AG04449 (cell line): ENCODE results near the gene C10orf143.

ENCODE experiments used
- CTCF ChIA-PET: fragments of 350-600 bp; formaldehyde crosslinking; extraction: SDS; loops from one replicate; lab custom pipeline; 2021; ENCODE audit warnings: antibody characterized with exemption; lab: Yijun Ruan, JAX
- POLR2A ChIA-PET: fragments of 400-600, 350-600 bp; formaldehyde crosslinking; extraction: SDS; loops from one replicate; lab custom pipeline; 2020; ENCODE audit warnings: antibody characterized with exemption, inconsistent platforms; lab: Yijun Ruan, JAX
- DNase-seq: peaks from one replicate; pipeline ENCODE4 v3.0.0-alpha.2; 2010; ENCODE audit warnings: low read depth, low spot score
- H3K4me3 ChIP-seq: 2 replicates; pipeline ENCODE4 v1.5.1; 2011; ENCODE audit warnings: low read depth, mild to moderate bottlenecking, control low read depth, low read length
- TF ChIP-seq, protein P1 (sequence below): IDR thresholded peaks from one replicate; pipeline ENCODE4 v1.5.1; 2011; ENCODE audit warnings: mild to moderate bottlenecking, moderate library complexity, low read length, control low read depth, inconsistent platforms; ENCODE audit not compliant: insufficient read depth; ENCODE audit errors: missing control alignments

Gene C10orf143

GRCh38 chr10:130054021-130054420 is 56.6 kb downstream of the C10orf143 start:
- TF ChIP-seq, protein P1, sequence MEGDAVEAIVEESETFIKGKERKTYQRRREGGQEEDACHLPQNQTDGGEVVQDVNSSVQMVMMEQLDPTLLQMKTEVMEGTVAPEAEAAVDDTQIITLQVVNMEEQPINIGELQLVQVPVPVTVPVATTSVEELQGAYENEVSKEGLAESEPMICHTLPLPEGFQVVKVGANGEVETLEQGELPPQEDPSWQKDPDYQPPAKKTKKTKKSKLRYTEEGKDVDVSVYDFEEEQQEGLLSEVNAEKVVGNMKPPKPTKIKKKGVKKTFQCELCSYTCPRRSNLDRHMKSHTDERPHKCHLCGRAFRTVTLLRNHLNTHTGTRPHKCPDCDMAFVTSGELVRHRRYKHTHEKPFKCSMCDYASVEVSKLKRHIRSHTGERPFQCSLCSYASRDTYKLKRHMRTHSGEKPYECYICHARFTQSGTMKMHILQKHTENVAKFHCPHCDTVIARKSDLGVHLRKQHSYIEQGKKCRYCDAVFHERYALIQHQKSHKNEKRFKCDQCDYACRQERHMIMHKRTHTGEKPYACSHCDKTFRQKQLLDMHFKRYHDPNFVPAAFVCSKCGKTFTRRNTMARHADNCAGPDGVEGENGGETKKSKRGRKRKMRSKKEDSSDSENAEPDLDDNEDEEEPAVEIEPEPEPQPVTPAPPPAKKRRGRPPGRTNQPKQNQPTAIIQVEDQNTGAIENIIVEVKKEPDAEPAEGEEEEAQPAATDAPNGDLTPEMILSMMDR: no peak
- POLR2A ChIA-PET: no interaction called here

DNA sequence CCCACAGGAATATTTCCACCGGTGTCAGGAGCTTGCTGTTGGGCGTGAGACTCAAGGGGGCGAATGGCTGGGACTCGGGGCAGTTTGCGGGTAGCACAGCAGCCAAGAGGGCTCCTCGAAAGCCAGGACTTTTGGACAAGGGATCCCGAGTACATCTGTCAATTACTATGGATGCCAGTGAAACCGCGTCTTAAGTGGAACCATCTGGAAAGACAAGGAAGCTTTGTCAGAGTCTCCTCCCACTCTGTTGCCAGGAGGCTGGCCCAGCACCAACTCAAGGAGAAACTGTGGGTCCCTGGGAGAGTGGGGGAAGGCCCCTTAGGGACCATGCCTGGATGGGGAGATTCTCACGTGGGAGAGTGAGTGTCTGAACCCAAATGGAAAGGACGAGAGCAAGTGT is 57.1 kb downstream of the C10orf143 start:
- no peak overlapping the region for H3K4me3 ChIP-seq
- no peak for DNase-seq
- CTCF ChIA-PET: no interaction called here
- TF ChIP-seq, protein P1: no peak
- POLR2A ChIA-PET: no interaction called here

More at GRCh38 chr10:130054021-130054420, 56.6 kb downstream of the C10orf143 start:
- DNase-seq: no peak
- no peak overlapping the region for H3K4me3 ChIP-seq
- CTCF ChIA-PET: interaction anchor here (1.2 kb wide), 1 partner anchor 22 kb away, joined by 3 read pairs; no protein-coding TSS in a partner anchor

DNA sequence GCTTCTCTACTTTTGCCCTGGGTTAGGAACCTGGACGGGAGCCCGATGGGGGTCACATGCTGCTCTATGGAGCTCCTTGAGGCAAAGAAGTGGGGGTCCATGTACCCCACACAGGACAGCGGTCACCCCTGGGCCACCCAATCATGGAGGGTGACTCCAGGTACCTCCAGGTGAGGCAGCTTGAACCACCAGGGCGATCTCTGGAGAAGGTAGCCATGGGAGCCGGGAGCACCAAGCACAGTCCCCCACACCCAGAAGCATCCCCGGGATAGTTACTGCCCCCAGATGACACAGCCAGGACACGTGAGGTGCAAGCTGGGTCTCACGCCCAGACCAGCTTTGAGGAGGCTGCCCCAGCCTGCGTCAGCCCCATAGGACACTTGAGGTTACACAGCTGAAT is 58.4 kb downstream of the C10orf143 start:
- CTCF ChIA-PET: no interaction called here
- H3K4me3 ChIP-seq: no peak overlapping the region
- POLR2A ChIA-PET: no interaction called here
- TF ChIP-seq, protein P1: no peak
- no peak for DNase-seq

DNA sequence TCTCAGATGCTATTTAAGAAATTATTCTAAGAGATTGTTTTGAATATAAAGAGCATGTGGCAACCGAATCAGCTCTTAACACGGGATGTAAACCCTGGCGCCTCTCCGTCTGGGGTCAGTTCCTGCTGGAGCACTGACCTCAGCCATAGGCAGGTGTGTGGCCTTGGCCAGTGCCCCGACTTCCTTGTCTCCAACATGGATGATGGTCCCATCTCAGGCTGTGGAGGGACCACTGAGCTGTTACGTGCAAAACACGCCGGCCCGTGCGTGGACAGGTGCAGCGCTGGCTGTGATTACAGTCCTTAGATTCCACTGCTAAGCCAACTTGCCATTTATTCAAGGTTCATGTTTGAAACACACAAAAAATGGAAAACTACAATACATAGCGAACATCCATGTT is 59.9 kb downstream of the C10orf143 start:
- no peak for DNase-seq
- CTCF ChIA-PET: no interaction called here
- TF ChIP-seq, protein P1: no peak
- POLR2A ChIA-PET: no interaction called here
- no peak overlapping the region for H3K4me3 ChIP-seq

DNA sequence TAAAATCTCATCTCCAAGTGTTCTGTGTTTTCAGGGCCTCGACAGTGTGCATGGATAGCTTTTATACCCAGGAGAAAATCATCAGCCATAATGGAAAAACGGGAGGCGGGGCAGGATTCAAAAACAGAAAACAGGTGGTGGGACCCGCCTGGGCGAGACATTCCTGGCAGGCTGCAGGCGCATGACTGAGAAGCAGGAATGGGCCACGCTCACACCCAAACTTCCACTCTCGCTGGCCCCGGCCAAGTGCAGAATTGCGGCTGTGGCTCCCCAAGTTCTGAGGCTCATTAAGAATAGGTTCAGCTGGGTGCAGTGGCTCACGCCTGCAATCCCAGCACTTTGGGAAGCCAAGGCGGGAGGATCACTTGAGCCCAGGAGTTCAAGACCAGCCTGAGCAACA is 60.6 kb downstream of the C10orf143 start:
- no peak overlapping the region for H3K4me3 ChIP-seq
- POLR2A ChIA-PET: no interaction called here
- TF ChIP-seq, protein P1: no peak
- DNase-seq: no peak
- CTCF ChIA-PET: no interaction called here

DNA sequence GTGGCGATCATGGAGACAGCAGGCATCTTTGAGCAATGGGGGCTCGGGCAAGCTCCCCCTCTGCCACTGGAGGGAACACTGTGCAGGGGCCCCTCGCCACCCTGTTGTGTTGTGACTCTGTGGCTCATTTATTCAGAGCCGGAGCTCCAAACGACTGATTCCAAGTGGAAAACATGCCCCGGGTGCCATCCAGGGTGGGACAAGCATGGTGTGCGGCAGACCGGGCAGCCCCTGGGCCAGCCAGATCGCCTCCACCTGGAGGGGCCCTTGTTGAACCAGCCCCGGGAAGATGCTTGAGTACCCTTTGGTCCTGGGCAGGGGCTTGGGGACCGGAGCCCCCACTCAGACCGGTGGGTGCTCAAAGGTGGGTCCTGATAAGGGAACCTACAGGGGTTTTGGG is 61.4 kb downstream of the C10orf143 start:
- ChIA-PET CTCF (interaction anchor here (1.5 kb wide), 1 partner anchor 61 kb away, joined by 3 read pairs; no protein-coding TSS in a partner anchor), POLR2A (no interaction called here)
- TF ChIP-seq, protein P1: no peak
- no peak for DNase-seq
- H3K4me3 ChIP-seq: no peak overlapping the region
